Astrocyte (in vitro differentiated cells and primary cell): ENCODE measurements around the gene GFOD1. TPM values are rescaled to one million over a fixed set of nuclear protein-coding genes. Genes with fewer than 3 reads are reported as not detected.
A peak's percentile ranks its signal among the peaks of the same experiment; 100 is the strongest.

Source experiments
- DNase-seq: peaks from one replicate; pipeline ENCODE4 v3.0.0-alpha.2; 2010; ENCODE audit warnings: low read depth
- FAIRE-seq: peaks from 2 replicates; lab custom pipeline; 2011; peaks lifted over from hg19 to GRCh38; lab: Jason Lieb, UNC
- H2AFZ ChIP-seq: 2 replicates; pipeline ENCODE4 v1.6.0; 2012; ENCODE audit warnings: low read depth, low read length, inconsistent platforms
- H3K27ac ChIP-seq: 2 replicates; pipeline ENCODE4 v1.5.1; 2011; ENCODE audit warnings: low read depth, low read length, inconsistent platforms
- H3K27me3 ChIP-seq: 2 replicates; pipeline ENCODE4 v1.6.0; 2011; ENCODE audit warnings: low read length, inconsistent platforms; ENCODE audit not compliant: insufficient read depth
- H3K36me3 ChIP-seq: 2 replicates; pipeline ENCODE4 v1.5.1; 2011; ENCODE audit warnings: low read length, inconsistent platforms; ENCODE audit not compliant: insufficient read depth
- H3K4me1 ChIP-seq: 2 replicates; pipeline ENCODE4 v1.5.1; 2011; ENCODE audit warnings: low read length, inconsistent platforms; ENCODE audit not compliant: insufficient read depth
- H3K4me2 ChIP-seq: 2 replicates; pipeline ENCODE4 v1.6.0; 2012; ENCODE audit warnings: low read length, inconsistent platforms
- H3K4me3 ChIP-seq: 2 replicates; pipeline ENCODE4 v1.5.1; 2011; ENCODE audit warnings: low read depth, mild to moderate bottlenecking, low read length, inconsistent platforms; ENCODE audit not compliant: insufficient read depth
- H3K79me2 ChIP-seq: 2 replicates; pipeline ENCODE4 v1.6.0; 2012; ENCODE audit warnings: mild to moderate bottlenecking, low read length, inconsistent platforms; ENCODE audit not compliant: insufficient read depth
- H3K9ac ChIP-seq: 2 replicates; pipeline ENCODE4 v1.6.0; 2012; ENCODE audit warnings: mild to moderate bottlenecking, low read length, inconsistent platforms
- H3K9me3 ChIP-seq: 2 replicates; pipeline ENCODE4 v1.5.1; 2012; ENCODE audit warnings: low read depth, mild to moderate bottlenecking, low read length, inconsistent platforms; ENCODE audit not compliant: insufficient read depth
- H4K20me1 ChIP-seq: 2 replicates; pipeline ENCODE4 v1.6.0; 2012; ENCODE audit warnings: low read length, inconsistent platforms; ENCODE audit not compliant: insufficient read depth
- H3K27ac Mint-ChIP-seq: one replicate; pipeline ENCODE4 v1.8.0; 2021; ENCODE audit warnings: mild to moderate bottlenecking, mixed read lengths; ENCODE audit not compliant: unreplicated experiment
- H3K27me3 Mint-ChIP-seq: one replicate; pipeline ENCODE4 v1.8.0; 2021; ENCODE audit warnings: low read depth, mixed read lengths; ENCODE audit not compliant: unreplicated experiment
- H3K36me3 Mint-ChIP-seq: one replicate; pipeline ENCODE4 v1.8.0; 2021; ENCODE audit warnings: low read depth, mixed read lengths; ENCODE audit not compliant: unreplicated experiment
- H3K4me1 Mint-ChIP-seq: one replicate; pipeline ENCODE4 v1.8.0; 2021; ENCODE audit warnings: low read depth, mixed read lengths; ENCODE audit not compliant: unreplicated experiment
- H3K4me3 Mint-ChIP-seq: one replicate; pipeline ENCODE4 v1.8.0; 2021; ENCODE audit warnings: mild to moderate bottlenecking, moderate library complexity, mixed read lengths; ENCODE audit not compliant: unreplicated experiment
- H3K9me3 Mint-ChIP-seq: one replicate; pipeline ENCODE4 v1.8.0; 2021; ENCODE audit warnings: mild to moderate bottlenecking, mixed read lengths; ENCODE audit not compliant: unreplicated experiment
- CTCF ChIP-seq: IDR thresholded peaks from 2 replicates; pipeline ENCODE4 v1.5.1; 2011; ENCODE audit warnings: low read depth, mild to moderate bottlenecking, inconsistent platforms, low read length, moderate library complexity; ENCODE audit not compliant: insufficient read depth
- EZH2 ChIP-seq: IDR thresholded peaks from 2 replicates; pipeline ENCODE4 v1.6.1; 2012; ENCODE audit warnings: mild to moderate bottlenecking, low read length, inconsistent platforms; ENCODE audit not compliant: insufficient read depth
- total RNA-seq: library from RNA; stranded (reverse); gene quantifications from 2 replicates; pipeline ENCODE4 v1.2.1, GENCODE V29; 2021

Gene GFOD1
- total RNA-seq, 1 donor from 2014 or later: 10.8 TPM

GRCh38 chr6:13470238-13471140, 16.9 kb downstream of the GFOD1 start:
- Histone ChIP-seq H3K79me2 (peaks cover 10% of the 10 kb centered on the region), H2AFZ (no peak overlapping the region), H3K4me3 (no peak overlapping the region), H4K20me1 (peaks cover 9% of the 10 kb centered on the region), H3K9ac (no peak overlapping the region), H3K27ac (no peak overlapping the region), H3K4me2 (no peak overlapping the region), H3K36me3 (no peaks in the 10 kb centered on the region), H3K27me3 (no peaks in the 10 kb centered on the region), H3K4me1 (peaks cover 7% of the 10 kb centered on the region), H3K9me3 (no peaks in the 10 kb centered on the region)
- TF ChIP-seq CTCF: no peak
- no peak for TF ChIP-seq EZH2
- H3K4me3 Mint-ChIP-seq: no peak overlapping the region
- peaks cover 20% of the 10 kb centered on the region for H3K4me1 Mint-ChIP-seq
- DNase-seq (no peak), FAIRE-seq (no peak)
- no peaks in the 10 kb centered on the region for H3K27me3 Mint-ChIP-seq
- H3K9me3 Mint-ChIP-seq: no peaks in the 10 kb centered on the region
- H3K27ac Mint-ChIP-seq: peak overlapping the region; percentile 38
- peaks cover 5% of the 10 kb centered on the region for H3K36me3 Mint-ChIP-seq

- H3K27ac Mint-ChIP-seq: no peak overlapping the region
- Histone ChIP-seq H3K9ac (no peak overlapping the region), H3K79me2 (peaks cover 10% of the 10 kb centered on the region), H4K20me1 (peaks cover 9% of the 10 kb centered on the region), H3K27me3 (no peaks in the 10 kb centered on the region), H3K4me2 (no peak overlapping the region), H3K27ac (no peak overlapping the region), H3K9me3 (no peaks in the 10 kb centered on the region), H3K4me3 (no peak overlapping the region), H3K4me1 (peaks cover 7% of the 10 kb centered on the region), H2AFZ (no peak overlapping the region), H3K36me3 (no peaks in the 10 kb centered on the region)
- DNase-seq: no peak
- H3K27me3 Mint-ChIP-seq: no peaks in the 10 kb centered on the region
- no peak overlapping the region for H3K4me3 Mint-ChIP-seq
- H3K4me1 Mint-ChIP-seq: peaks cover 23% of the 10 kb centered on the region
- FAIRE-seq: no peak
- TF ChIP-seq EZH2 (no peak), CTCF (no peak)
- H3K36me3 Mint-ChIP-seq: peaks cover 5% of the 10 kb centered on the region
- no peaks in the 10 kb centered on the region for H3K9me3 Mint-ChIP-seq
These were observed 17.7 kb downstream of the GFOD1 start for GRCh38 chr6:13469693-13470092.

- H3K27ac Mint-ChIP-seq: no peak overlapping the region
- Histone ChIP-seq H3K4me2 (no peak overlapping the region), H3K4me1 (peaks cover 7% of the 10 kb centered on the region), H3K9me3 (no peaks in the 10 kb centered on the region), H3K36me3 (no peaks in the 10 kb centered on the region), H3K79me2 (peaks cover 12% of the 10 kb centered on the region), H3K27me3 (no peaks in the 10 kb centered on the region), H3K9ac (no peak overlapping the region), H3K4me3 (no peak overlapping the region), H4K20me1 (peaks cover 9% of the 10 kb centered on the region), H2AFZ (no peak overlapping the region), H3K27ac (no peak overlapping the region)
- no peaks in the 10 kb centered on the region for H3K27me3 Mint-ChIP-seq
- peaks cover 28% of the 10 kb centered on the region for H3K4me1 Mint-ChIP-seq
- H3K9me3 Mint-ChIP-seq: no peaks in the 10 kb centered on the region
- no peak for FAIRE-seq
- H3K36me3 Mint-ChIP-seq: peaks cover 5% of the 10 kb centered on the region
- no peak for DNase-seq
- no peak overlapping the region for H3K4me3 Mint-ChIP-seq
- TF ChIP-seq CTCF (no peak), EZH2 (no peak)
These were observed 18.6 kb downstream of the GFOD1 start for GRCh38 chr6:13468839-13469238.
